ENCODE data around the gene NPHP4. TPM values are rescaled to one million over a fixed set of nuclear protein-coding genes. Genes with fewer than 3 reads are reported as not detected.

The NPHP4 gene
- total RNA-seq, 1 donor from 2014 or later, result 16.1 TPM

- no peak for TF ChIP-seq CTCF (IDR thresholded peaks at IDR 0.05)
- H3K9me3 ChIP-seq, result no peaks in the 10 kb centered on the region
- no peaks in the 10 kb centered on the region for H3K27me3 ChIP-seq (ENCODE audit: low read depth)
- no peak overlapping the region for H3K27ac ChIP-seq
- DNase-seq (peak; percentile 30), ATAC-seq (no peak)
- intact Hi-C loops (cut with DNase I), result no loop called here
- H3K4me1 ChIP-seq, result peaks cover 5% of the 10 kb centered on the region
- H3K36me3 ChIP-seq, result no peaks in the 10 kb centered on the region
- no peak overlapping the region for H3K4me3 ChIP-seq
Observed at GRCh38 chr1:6010554-6010953, 18.3 kb upstream of the NPHP4 start.

GRCh38 chr1:6009120-6010040 lies 17.2 kb upstream of the NPHP4 start:
- DNase-seq, result peak; percentile 41
- Histone ChIP-seq H3K27me3 (ENCODE audit: low read depth) (no peaks in the 10 kb centered on the region), H3K36me3 (no peaks in the 10 kb centered on the region), H3K4me1 (peaks cover 5% of the 10 kb centered on the region), H3K4me3 (no peak overlapping the region), H3K27ac (no peak overlapping the region), H3K9me3 (no peaks in the 10 kb centered on the region)
- intact Hi-C loops (cut with DNase I), result no loop called here
- ATAC-seq, result peak in 1 of 2 donors; percentile 25
- no peak for TF ChIP-seq CTCF (IDR thresholded peaks at IDR 0.05)

GRCh38 chr1:6008696-6009095 lies 16.5 kb upstream of the NPHP4 start:
- ATAC-seq (no peak), DNase-seq (peak; percentile 35)
- Histone ChIP-seq H3K36me3 (no peaks in the 10 kb centered on the region), H3K27ac (no peak overlapping the region), H3K4me3 (no peak overlapping the region), H3K27me3 (ENCODE audit: low read depth) (no peaks in the 10 kb centered on the region), H3K9me3 (no peaks in the 10 kb centered on the region), H3K4me1 (peaks cover 5% of the 10 kb centered on the region)
- no peak for TF ChIP-seq CTCF (IDR thresholded peaks at IDR 0.05)
- intact Hi-C loops (cut with DNase I), result no loop called here

- H3K4me1 ChIP-seq, result peaks cover 5% of the 10 kb centered on the region
- H3K9me3 ChIP-seq, result no peaks in the 10 kb centered on the region
- TF ChIP-seq CTCF (IDR thresholded peaks at IDR 0.05), result no peak
- H3K27me3 ChIP-seq (ENCODE audit: low read depth), result no peaks in the 10 kb centered on the region
- ATAC-seq, result no peak
- H3K27ac ChIP-seq, result no peak overlapping the region
- DNase-seq, result peak; percentile 28
- H3K36me3 ChIP-seq, result no peaks in the 10 kb centered on the region
- H3K4me3 ChIP-seq, result no peak overlapping the region
- intact Hi-C loops (cut with DNase I), result no loop called here
Observed at GRCh38 chr1:6008084-6008415, 15.8 kb upstream of the NPHP4 start.

- peak in 1 of 2 donors; percentile 31 for ATAC-seq
- intact Hi-C loops (cut with DNase I), result no loop called here
- Histone ChIP-seq H3K4me1 (peaks cover 5% of the 10 kb centered on the region), H3K27ac (no peak overlapping the region), H3K27me3 (ENCODE audit: low read depth) (no peaks in the 10 kb centered on the region), H3K36me3 (no peaks in the 10 kb centered on the region), H3K4me3 (no peak overlapping the region), H3K9me3 (no peaks in the 10 kb centered on the region)
- no peak for TF ChIP-seq CTCF (IDR thresholded peaks at IDR 0.05)
- DNase-seq, result peak; percentile 22
Observed at GRCh38 chr1:6007318-6008083, 15.3 kb upstream of the NPHP4 start.
